ENCODE measurements around the gene PALM3. TPM values are rescaled to one million over a fixed set of nuclear protein-coding genes. Genes with fewer than 3 reads are reported as not detected.

The PALM3 gene
- total and polyA plus RNA-seq, 2 donors (not counting 3 experiments of a cell fraction or from before 2014, with no cell fraction given): 0.08 to 0.31 TPM

- intact Hi-C loops (cut with micrococcal nuclease) (loop anchor here (5.0 kb wide), 1 partner anchor 124 kb away; the partner anchor contains the start of genes BRME1 and CC2D1A), dilution Hi-C loops (cut with MboI; ENCODE audit: extremely low pct_ligation_motif_present, low sequenced_read_pairs) (no loop called here)
- DNase-seq (ENCODE audit: low read depth, low spot score): no peak
- H3K9me1 ChIP-seq (replicated peaks; ENCODE audit: control insufficient read depth, extremely low read depth, insufficient read depth, low read length): no peaks in the 10 kb centered on the region
- no peaks in the 10 kb centered on the region for H3K36me3 ChIP-seq (ENCODE audit: control insufficient read depth in 2 of 2, extremely low read depth in 1 of 2, insufficient read depth in 2 of 2, low read length in 2 of 2)
- H3K27me3 ChIP-seq (ENCODE audit: control insufficient read depth in 2 of 2, insufficient read depth in 2 of 2, low read length in 2 of 2): peaks cover 0 to 7% of the 10 kb centered on the region in 2 experiments
- FAIRE-seq: no peak
- peak overlapping the region; percentile 99 for H2AFZ ChIP-seq (ENCODE audit: low read depth, low read length)
- ChIA-PET CTCF (interaction anchor here (0.6 to 3.1 kb wide), 38 partner anchors 7 to 154 kb away, joined by 3 to 29 read pairs (median 4); partner anchors contain the start of genes DCAF15, MISP3, NANOS3 and RFX1), POLR2A (no interaction called here)
- no peaks in the 10 kb centered on the region for H3K79me2 ChIP-seq (ENCODE audit: control insufficient read depth, insufficient read depth, low read length)
- H3K9me3 ChIP-seq (replicated peaks; ENCODE audit: control insufficient read depth, insufficient read depth, low read length): no peaks in the 10 kb centered on the region
- no peak overlapping the region for H3K27ac ChIP-seq (ENCODE audit: insufficient read depth, low read depth, low read length)
- no peaks in the 10 kb centered on the region for H4K20me1 ChIP-seq (replicated peaks; ENCODE audit: control insufficient read depth, extremely low read depth, insufficient read depth, low read length)
- TF ChIP-seq FOS (IDR thresholded peaks at IDR 0.05; ENCODE audit: borderline replicate concordance, insufficient read depth, low read length): no peak
- TF ChIP-seq POLR2AphosphoS5 (IDR thresholded peaks at IDR 0.05; ENCODE audit: insufficient read depth, low read depth, low read length): no peak
- no peak for TF ChIP-seq GATA2 (IDR thresholded peaks at IDR 0.05; ENCODE audit: insufficient read depth, insufficient read length, low read depth, low read length)
- no peak for TF ChIP-seq JUN (IDR thresholded peaks at IDR 0.05; ENCODE audit: borderline replicate concordance, insufficient read depth, insufficient read length, low read depth)
- TF ChIP-seq CTCF (IDR thresholded peaks at IDR 0.05; ENCODE audit: extremely low read depth in 1 of 2, insufficient read depth in 1 of 2, low read depth in 1 of 2, low read length in 2 of 2): no peak
- no peak for TF ChIP-seq EZH2 (IDR thresholded peaks at IDR 0.05; ENCODE audit: borderline replicate concordance, low read depth, low read length, severe bottlenecking)
- H3K9ac ChIP-seq (replicated peaks; ENCODE audit: extremely low read depth, insufficient read depth, low read length): no peak overlapping the region
- no peak overlapping the region for H3K4me2 ChIP-seq (ENCODE audit: insufficient read depth, low read length)
- no TSS peak for BruUV-seq (replicated peaks)
- H3K4me3 ChIP-seq (replicated peaks in 1 of 3; ENCODE audit: insufficient read depth in 1 of 3, low read depth in 1 of 3, low read length in 3 of 3): peak overlapping the region in 2 of 3 experiments; percentile 58 to 61
- peaks cover 6% of the 10 kb centered on the region for H3K4me1 ChIP-seq (ENCODE audit: control insufficient read depth, extremely low read depth, insufficient read depth, low read length)
Observed at GRCh38 chr19:14030997-14031718, 30.7 kb downstream of the PALM3 start.

Data from endothelial cell of umbilical vein (primary cell).